Measurements from ENCODE around the gene KPNA3.

Gene KPNA3

DNA sequence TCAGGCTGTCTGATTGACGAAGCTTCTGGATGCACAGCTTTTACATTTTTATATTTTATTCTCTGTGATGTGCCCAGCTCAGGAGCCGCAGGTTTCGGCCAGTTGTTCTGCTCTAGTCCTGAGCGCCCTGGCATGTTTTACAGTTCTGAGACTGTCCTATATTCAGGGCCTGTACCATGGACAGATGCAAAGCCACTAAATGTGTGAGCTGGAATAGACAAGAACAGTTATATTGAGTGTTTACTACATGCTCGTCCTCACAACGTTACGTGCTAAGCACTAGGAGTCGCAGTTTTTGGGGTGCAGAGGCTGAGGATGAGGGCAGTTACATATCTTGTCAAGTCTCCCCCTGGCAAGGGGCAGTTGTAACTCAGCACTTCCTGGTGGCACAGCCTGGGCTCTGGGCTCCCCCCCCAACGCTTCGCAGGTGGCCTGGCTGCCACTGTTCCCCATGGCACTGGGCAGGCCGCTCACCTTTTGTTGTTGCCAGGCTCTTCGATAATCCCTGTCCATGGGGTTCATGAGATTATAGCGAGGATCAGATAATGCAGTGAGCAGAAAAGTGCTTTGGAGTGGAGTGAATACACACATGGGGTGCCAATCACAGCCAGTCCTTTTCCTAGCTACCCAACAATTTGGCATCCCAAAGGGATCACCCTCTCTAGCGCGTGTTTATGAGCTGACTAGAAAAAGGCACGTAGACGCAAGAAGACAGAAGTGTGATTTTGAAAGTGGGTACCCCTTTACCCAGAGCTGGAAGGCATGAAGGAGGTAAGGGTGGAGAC, 140.7 kb downstream of the KPNA3 start:
- peaks cover 1% of the 10 kb centered on the region for H3K4me1 Mint-ChIP-seq
- no peaks in the 10 kb centered on the region for H3K27me3 Mint-ChIP-seq
- no peaks in the 10 kb centered on the region for H3K9me3 Mint-ChIP-seq
- peaks cover 4% of the 10 kb centered on the region for H3K36me3 Mint-ChIP-seq
- H3K27ac Mint-ChIP-seq = no peak overlapping the region
- no peak for ATAC-seq
- H3K4me3 Mint-ChIP-seq = no peak overlapping the region

DNA sequence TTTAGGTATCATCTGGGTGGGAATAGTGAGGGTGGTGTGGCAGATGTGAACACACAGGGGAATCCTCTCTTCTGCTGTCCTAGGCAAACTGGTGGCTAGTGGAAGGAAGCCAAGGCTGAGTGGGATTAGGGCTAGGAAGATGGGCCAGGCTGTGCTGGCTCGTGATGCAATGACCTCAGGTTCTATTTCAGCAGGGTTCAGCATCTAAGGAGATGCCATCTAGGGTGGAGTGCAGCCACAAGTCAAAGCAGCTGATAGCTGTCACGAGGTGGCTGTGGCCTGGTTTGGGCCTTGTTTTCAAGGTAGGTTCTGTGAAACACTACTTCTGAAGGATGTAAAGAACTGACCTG, 142.5 kb downstream of the KPNA3 start:
- Mint-ChIP-seq H3K36me3 (no peaks in the 10 kb centered on the region), H3K9me3 (no peaks in the 10 kb centered on the region), H3K4me3 (no peak overlapping the region), H3K4me1 (peaks cover 4% of the 10 kb centered on the region), H3K27ac (no peak overlapping the region), H3K27me3 (no peaks in the 10 kb centered on the region)
- no peak for ATAC-seq
